ENCODE results near the gene DPYD. TPM values are rescaled to one million over a fixed set of nuclear protein-coding genes. Genes with fewer than 3 reads are reported as not detected.

The DPYD gene
- polyA plus RNA-seq, 1 of the 3 experiments (the other 2 are of a cell fraction): 23.0 TPM

- TF ChIP-seq FOSL2 (IDR thresholded peaks at IDR 0.05; ENCODE audit: borderline replicate concordance, low read depth) (no peak), CTCF (IDR thresholded peaks at IDR 0.05) (no peak), TCF12 (IDR thresholded peaks at IDR 0.05) (no peak), GATA2 (CRISPR knock-in tag; IDR thresholded peaks at IDR 0.05) (no peak), TAF1 (IDR thresholded peaks at IDR 0.05; ENCODE audit: borderline replicate concordance, low read depth, low read length) (no peak)
- TF ChIP-seq, protein P1, sequence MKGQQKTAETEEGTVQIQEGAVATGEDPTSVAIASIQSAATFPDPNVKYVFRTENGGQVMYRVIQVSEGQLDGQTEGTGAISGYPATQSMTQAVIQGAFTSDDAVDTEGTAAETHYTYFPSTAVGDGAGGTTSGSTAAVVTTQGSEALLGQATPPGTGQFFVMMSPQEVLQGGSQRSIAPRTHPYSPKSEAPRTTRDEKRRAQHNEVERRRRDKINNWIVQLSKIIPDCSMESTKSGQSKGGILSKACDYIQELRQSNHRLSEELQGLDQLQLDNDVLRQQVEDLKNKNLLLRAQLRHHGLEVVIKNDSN (IDR thresholded peaks at IDR 0.05; ENCODE audit: borderline replicate concordance, low read depth): no peak
Observed at GRCh38 chr1:97783751-97784150, 137.1 kb downstream of the DPYD start (continued).

DNA sequence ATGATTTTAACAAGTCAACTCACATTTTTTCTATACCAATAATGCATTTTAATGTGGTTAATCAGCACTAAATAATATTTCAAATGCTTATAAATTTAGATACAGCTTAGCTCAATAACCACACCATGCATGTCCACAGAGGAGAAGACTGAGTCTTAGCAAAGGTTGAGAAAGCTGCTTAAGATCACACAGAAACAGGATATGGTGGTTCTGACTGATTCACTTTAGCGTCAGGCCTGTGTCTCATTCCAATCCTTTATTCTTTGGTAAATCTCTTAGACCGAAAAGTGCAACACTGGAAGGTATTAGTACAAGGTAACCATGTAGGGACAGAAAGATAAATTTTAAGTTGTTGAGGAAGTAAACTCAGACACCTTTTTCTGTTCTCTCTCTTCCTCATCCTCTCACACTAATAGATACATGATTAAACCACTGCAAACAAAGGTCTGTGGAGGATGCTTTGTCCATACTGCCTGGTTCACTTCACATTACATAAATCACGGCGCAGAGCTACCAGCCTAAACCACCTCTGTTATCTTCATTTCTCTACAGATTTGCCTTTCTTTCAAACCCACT is 139.0 kb downstream of the DPYD start:
- no peaks in the 10 kb centered on the region; the same call in 1 of the 2 replicates for H4K20me1 ChIP-seq (ENCODE audit: insufficient read depth)
- no peaks in the 10 kb centered on the region for H3K9me3 ChIP-seq
- H2AFZ ChIP-seq (ENCODE audit: low read depth): no peak overlapping the region
- H3K36me3 ChIP-seq (replicated peaks in 1 of 2; ENCODE audit: control insufficient read depth in 1 of 2, insufficient read depth in 2 of 2, low read length in 1 of 2): peaks cover 0 to 41% of the 10 kb centered on the region in 2 experiments
- H3K9ac ChIP-seq: no peak overlapping the region
- no peaks in the 10 kb centered on the region for H3K9me2 ChIP-seq
- 97% methylated on average over 4 of the region's 4 CpGs for WGBS (ENCODE audit: low lambda C conversion rate)
- DNase-seq: no peak
- ChIA-PET POLR2A (no interaction called here), CTCF (no interaction called here)
- H3K4me2 ChIP-seq: no peak overlapping the region
- peaks cover 55% of the 10 kb centered on the region for H3K79me2 ChIP-seq (ENCODE audit: insufficient read depth)
- H3K27me3 ChIP-seq (ENCODE audit: insufficient read depth): no peaks in the 10 kb centered on the region
- TF ChIP-seq FOSL2 (IDR thresholded peaks at IDR 0.05; ENCODE audit: borderline replicate concordance, low read depth) (no peak), NRF1 (IDR thresholded peaks at IDR 0.05; ENCODE audit: low read depth, low read length) (no peak), ELF1 (IDR thresholded peaks at IDR 0.05) (no peak), PBX3 (IDR thresholded peaks at IDR 0.05) (no peak), RAD21 (IDR thresholded peaks at IDR 0.05; ENCODE audit: low read length) (no peak), GABPA (IDR thresholded peaks at IDR 0.05; ENCODE audit: low read depth) (no peak), FOXJ3 (CRISPR knock-in tag; IDR thresholded peaks at IDR 0.05) (no peak), RXRA (IDR thresholded peaks at IDR 0.05; ENCODE audit: borderline replicate concordance, low read depth) (no peak), POLR2AphosphoS5 (IDR thresholded peaks at IDR 0.05; ENCODE audit: low read depth, low read length) (no peak), TAF1 (IDR thresholded peaks at IDR 0.05; ENCODE audit: borderline replicate concordance, low read depth, low read length) (no peak)
- TF ChIP-seq, protein P2, sequence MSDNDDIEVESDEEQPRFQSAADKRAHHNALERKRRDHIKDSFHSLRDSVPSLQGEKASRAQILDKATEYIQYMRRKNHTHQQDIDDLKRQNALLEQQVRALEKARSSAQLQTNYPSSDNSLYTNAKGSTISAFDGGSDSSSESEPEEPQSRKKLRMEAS (IDR thresholded peaks at IDR 0.05; ENCODE audit: low read depth): no peak
- TF ChIP-seq, protein P1 (IDR thresholded peaks at IDR 0.05; ENCODE audit: borderline replicate concordance, low read depth): no peak
- peaks cover 5% of the 10 kb centered on the region for H3F3A ChIP-seq (replicated peaks; ENCODE audit: insufficient read depth)
- no peak overlapping the region for H3K4me3 ChIP-seq (ENCODE audit: low read depth in 2 of 2, low read length in 1 of 2)
- peaks cover 0 to 3% of the 10 kb centered on the region in 2 experiments; a peak in 2 of 4 replicates for H3K4me1 ChIP-seq (ENCODE audit: control insufficient read depth in 1 of 2, insufficient read depth in 2 of 2, low read depth in 1 of 2, low read length in 1 of 2)
- H3K27ac ChIP-seq (ENCODE audit: low read depth in 2 of 2, low read length in 1 of 2): no peak overlapping the region
